ENCODE results near the gene CD164L2.

CD164L2 gene

DNA sequence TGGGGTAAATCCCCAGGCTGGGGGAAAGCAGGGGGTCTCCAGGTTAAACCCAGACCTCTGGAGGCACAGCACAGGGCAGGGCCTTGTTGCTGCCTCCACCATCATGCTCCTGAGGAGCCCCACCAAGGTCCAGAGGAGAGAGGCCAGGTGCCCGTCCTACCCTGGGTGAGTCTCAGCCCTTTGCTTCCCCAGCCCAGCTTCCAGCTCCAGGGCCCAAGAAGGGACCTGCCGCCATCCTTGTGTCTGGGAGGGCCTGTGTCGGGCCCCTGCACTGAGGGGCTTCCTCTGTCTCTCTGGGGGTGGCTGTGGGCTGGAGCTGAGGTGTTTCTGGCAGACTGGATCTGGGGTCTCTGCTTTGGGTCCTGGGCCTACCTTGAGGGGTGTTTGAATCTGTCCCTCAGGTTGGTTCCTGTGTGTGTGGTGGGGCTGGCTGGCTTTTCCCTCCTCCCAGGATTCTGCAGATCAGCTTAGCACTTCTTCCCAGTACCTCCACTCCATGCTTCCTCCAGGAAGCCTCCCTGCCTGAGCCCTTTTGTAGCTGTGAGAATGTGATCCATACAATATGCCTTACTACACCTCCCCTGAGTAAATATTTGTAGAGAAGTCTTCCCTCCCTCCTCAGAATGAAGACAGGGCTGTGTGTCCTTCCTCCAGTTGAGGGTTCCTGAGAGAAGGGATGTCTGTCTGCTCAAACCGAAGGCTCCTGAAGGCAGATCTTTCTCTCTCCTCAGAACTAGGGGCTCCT is 15.4 kb upstream of the CD164L2 start:
- Histone ChIP-seq H3K27me3 (ENCODE audit: insufficient read depth, low read depth, severe bottlenecking) (no peaks in the 10 kb centered on the region), H3K36me3 (no peaks in the 10 kb centered on the region), H3K27ac (no peak overlapping the region), H3K9me3 (ENCODE audit: severe bottlenecking) (no peaks in the 10 kb centered on the region), H3K4me3 (ENCODE audit: low read depth, low read length) (no peak overlapping the region)
- TF ChIP-seq, protein P1, sequence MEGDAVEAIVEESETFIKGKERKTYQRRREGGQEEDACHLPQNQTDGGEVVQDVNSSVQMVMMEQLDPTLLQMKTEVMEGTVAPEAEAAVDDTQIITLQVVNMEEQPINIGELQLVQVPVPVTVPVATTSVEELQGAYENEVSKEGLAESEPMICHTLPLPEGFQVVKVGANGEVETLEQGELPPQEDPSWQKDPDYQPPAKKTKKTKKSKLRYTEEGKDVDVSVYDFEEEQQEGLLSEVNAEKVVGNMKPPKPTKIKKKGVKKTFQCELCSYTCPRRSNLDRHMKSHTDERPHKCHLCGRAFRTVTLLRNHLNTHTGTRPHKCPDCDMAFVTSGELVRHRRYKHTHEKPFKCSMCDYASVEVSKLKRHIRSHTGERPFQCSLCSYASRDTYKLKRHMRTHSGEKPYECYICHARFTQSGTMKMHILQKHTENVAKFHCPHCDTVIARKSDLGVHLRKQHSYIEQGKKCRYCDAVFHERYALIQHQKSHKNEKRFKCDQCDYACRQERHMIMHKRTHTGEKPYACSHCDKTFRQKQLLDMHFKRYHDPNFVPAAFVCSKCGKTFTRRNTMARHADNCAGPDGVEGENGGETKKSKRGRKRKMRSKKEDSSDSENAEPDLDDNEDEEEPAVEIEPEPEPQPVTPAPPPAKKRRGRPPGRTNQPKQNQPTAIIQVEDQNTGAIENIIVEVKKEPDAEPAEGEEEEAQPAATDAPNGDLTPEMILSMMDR (IDR thresholded peaks at IDR 0.05; ENCODE audit: low read depth, low read length), result no peak
- DNase-seq, result no peak

DNA sequence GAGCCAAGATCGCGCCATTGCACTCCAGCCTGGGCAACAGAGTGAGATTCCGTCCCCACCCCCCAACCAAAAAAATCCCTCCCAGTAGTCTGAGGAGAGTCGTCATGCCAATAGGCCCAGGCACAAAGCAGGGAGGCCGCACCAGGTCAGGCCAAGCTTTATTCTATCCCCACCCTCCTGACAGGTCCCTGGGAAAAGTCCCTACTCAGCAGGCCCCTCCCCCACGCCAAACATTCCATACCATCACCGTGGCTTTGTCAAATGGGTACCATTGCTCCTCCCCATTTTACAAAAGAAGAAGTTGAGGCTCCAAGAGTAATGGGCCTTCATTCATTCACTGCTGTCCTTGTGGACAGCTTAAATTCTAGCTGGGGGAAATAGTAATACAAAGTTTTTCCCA is 14.6 kb upstream of the CD164L2 start:
- Histone ChIP-seq H3K27ac (no peak overlapping the region), H3K27me3 (ENCODE audit: insufficient read depth, low read depth, severe bottlenecking) (no peaks in the 10 kb centered on the region)
- no peak for DNase-seq

DNA sequence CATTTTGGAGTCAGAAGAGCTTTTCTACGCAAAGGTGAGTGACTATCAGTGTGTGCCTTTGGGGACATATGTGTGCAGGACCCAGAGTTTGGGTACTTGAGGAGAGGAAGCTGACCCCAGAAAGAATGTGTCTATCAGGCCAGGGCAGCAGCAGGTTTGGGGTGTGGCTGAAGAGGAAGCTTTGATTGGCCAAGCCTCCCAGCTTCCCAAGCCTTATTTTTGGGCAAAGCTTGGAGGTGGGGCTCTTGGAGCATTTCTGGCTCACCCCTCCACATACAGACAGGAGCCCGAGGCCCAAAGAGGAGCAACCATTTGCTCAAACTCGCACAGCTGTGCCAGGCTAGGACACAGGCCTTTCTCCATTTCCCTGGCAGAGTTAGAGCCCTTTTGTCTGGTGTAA is 14.0 kb upstream of the CD164L2 start:
- no peak for DNase-seq
- no peak overlapping the region for H3K27ac ChIP-seq
- TF ChIP-seq, protein P1 (IDR thresholded peaks at IDR 0.05; ENCODE audit: low read depth, low read length), result no peak

More for the DNA sequence above, 14.6 kb upstream of the CD164L2 start:
- Histone ChIP-seq H3K36me3 (no peaks in the 10 kb centered on the region), H3K9me3 (ENCODE audit: severe bottlenecking) (no peaks in the 10 kb centered on the region), H3K4me3 (ENCODE audit: low read depth, low read length) (no peak overlapping the region)
- TF ChIP-seq, protein P1 (IDR thresholded peaks at IDR 0.05; ENCODE audit: low read depth, low read length), result no peak

DNA sequence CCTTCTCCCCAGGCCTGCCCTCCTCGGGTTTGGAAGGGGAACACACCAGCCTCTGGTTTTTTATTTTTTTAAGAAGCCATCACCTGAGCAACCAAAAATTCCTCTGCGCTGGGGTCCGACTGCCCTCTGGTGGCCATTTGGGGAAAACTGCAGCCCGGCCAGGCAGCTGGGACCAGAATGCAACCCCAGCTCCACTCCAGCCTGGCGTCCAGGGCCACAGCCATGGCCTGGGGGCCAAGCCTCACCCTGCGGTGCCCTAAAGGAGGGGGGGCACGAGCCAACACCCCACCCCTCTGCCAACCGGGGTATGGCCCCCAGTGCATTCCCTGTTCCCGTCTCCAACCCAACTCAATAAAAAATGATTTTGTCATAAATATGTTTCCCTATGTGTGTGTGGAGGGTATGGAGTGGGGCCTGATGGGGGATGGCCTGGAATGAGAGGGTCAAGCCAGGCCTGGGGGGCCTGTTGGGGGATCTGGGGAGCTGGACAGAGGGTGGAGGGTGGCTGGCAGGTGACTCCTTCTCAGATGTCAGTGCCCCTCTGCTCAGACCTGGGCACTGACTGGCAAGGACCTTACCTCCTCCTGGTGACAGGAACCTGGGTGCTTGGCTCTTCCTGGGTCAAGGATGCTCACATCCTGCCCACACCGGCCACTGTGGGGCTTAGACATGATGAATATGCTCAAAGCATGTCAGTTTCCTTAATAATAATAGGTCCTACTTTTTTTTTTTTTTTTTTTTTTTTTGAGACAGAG is 12.5 kb upstream of the CD164L2 start:
- peak; percentile 68 for DNase-seq
- Histone ChIP-seq H3K4me3 (ENCODE audit: low read depth, low read length) (no peak overlapping the region), H3K9me3 (ENCODE audit: severe bottlenecking) (no peaks in the 10 kb centered on the region), H3K27me3 (ENCODE audit: insufficient read depth, low read depth, severe bottlenecking) (no peaks in the 10 kb centered on the region), H3K27ac (no peak overlapping the region), H3K36me3 (no peaks in the 10 kb centered on the region)
- TF ChIP-seq, protein P1 (IDR thresholded peaks at IDR 0.05; ENCODE audit: low read depth, low read length), result peak; percentile 86

More for the DNA sequence above, 14.0 kb upstream of the CD164L2 start:
- Histone ChIP-seq H3K9me3 (ENCODE audit: severe bottlenecking) (no peaks in the 10 kb centered on the region), H3K4me3 (ENCODE audit: low read depth, low read length) (no peak overlapping the region), H3K27me3 (ENCODE audit: insufficient read depth, low read depth, severe bottlenecking) (no peaks in the 10 kb centered on the region), H3K36me3 (no peaks in the 10 kb centered on the region)

DNA sequence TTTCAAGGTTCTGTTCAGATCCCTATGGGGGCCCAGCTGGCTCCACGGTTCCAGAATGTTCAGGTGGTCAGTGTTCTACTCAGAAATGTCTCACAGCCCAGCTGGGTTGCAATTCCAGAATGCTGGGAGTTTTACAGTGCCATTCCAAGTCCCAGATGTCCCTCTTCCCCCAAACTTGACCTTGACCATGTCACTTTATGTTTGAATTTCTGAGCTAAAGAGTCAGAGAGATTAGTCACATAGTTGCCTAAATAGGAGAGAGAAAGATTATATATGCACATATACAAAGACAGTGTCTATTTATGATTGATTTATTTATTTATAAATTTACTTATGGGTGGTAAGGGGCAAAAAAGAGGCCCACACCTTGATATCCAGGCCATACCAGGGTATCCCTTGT is 11.8 kb upstream of the CD164L2 start:
- DNase-seq, result no peak
- no peaks in the 10 kb centered on the region for H3K9me3 ChIP-seq (ENCODE audit: severe bottlenecking)
- H3K27ac ChIP-seq, result no peak overlapping the region
- TF ChIP-seq, protein P1 (IDR thresholded peaks at IDR 0.05; ENCODE audit: low read depth, low read length), result no peak
- H3K27me3 ChIP-seq (ENCODE audit: insufficient read depth, low read depth, severe bottlenecking), result no peaks in the 10 kb centered on the region
- H3K4me3 ChIP-seq (ENCODE audit: low read depth, low read length), result no peak overlapping the region
- H3K36me3 ChIP-seq, result no peaks in the 10 kb centered on the region

All from WERI-Rb-1 (cell line).